Ovary (tissue), 3 donors: ENCODE results near the gene CIAO1.

Experiments used
- EP300 ChIP-seq: sonication (generic); formaldehyde crosslinking; IDR thresholded peaks from one replicate; pipeline ENCODE4 v1.6.1; 2017; ENCODE audit warnings: antibody characterized with exemption
- POLR2A ChIP-seq: fragments of 450-650 bp; IDR thresholded peaks from one replicate; pipeline ENCODE4 v1.6.1; 2017; ENCODE audit warnings: antibody characterized with exemption, mild to moderate bottlenecking, moderate library complexity
- TF ChIP-seq, protein P1 (sequence below), 3 donors: fragments of 450-650 bp in 2 of 3; fragments of 200-600 bp in 1 of 3; IDR thresholded peaks; one replicate each; pipeline versions ENCODE4 v1.5.1 to v1.8.0; 2016 to 2022; ENCODE audit warnings: antibody characterized with exemption in 3 of 3, mild to moderate bottlenecking in 1 of 3
- donor health status: DM: no; HTN: no; CAD: no.

DNA sequence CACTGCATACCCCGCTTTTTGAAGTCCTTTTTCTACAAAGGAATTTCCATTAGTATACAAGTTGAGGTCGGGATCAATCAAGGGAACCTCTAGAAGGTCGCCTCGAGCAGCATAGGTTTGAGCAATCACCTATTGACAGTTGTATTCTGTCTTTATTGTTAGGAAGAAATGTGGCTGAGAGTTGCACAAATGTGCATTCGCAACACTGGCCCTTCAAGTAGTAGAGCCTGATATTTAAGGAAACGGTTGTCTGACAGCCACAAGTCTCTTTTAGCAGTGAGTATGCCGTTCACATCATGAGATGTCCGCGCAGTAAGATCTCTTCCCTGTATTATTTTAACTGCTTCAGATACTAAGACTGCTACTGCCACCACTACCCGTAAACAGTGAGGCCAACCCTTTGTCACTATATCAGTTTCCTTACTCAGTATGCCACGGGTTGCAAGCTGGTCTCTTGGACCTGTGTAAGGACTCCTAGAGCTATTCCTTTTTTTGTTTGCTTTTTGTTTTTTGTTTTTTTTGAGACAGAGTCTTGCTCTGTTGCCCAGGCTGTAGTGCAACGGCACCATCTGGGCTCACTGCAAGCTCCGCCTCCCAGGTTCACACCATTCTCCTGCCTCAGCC lies 47.4 kb upstream of the CIAO1 start:
- TF ChIP-seq EP300 (no peak), POLR2A (no peak)
- TF ChIP-seq, protein P1, sequence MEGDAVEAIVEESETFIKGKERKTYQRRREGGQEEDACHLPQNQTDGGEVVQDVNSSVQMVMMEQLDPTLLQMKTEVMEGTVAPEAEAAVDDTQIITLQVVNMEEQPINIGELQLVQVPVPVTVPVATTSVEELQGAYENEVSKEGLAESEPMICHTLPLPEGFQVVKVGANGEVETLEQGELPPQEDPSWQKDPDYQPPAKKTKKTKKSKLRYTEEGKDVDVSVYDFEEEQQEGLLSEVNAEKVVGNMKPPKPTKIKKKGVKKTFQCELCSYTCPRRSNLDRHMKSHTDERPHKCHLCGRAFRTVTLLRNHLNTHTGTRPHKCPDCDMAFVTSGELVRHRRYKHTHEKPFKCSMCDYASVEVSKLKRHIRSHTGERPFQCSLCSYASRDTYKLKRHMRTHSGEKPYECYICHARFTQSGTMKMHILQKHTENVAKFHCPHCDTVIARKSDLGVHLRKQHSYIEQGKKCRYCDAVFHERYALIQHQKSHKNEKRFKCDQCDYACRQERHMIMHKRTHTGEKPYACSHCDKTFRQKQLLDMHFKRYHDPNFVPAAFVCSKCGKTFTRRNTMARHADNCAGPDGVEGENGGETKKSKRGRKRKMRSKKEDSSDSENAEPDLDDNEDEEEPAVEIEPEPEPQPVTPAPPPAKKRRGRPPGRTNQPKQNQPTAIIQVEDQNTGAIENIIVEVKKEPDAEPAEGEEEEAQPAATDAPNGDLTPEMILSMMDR (IDR thresholded peaks at IDR 0.05), result no peak
